Measurements from ENCODE around the gene IGF1R.
"Not testable (repeated sequence)": the region's sequence is repeated elsewhere in the genome, so short reads cannot be mapped to it uniquely, and the experiment has no call there.

- TF ChIP-seq CTCF (conservative IDR thresholded peaks at IDR 0.05; ENCODE audit: low read depth, low read length); EZH2 (IDR thresholded peaks at IDR 0.05; ENCODE audit: low read length, unreplicated experiment): not testable (repeated sequence)
These were observed 29.8 kb upstream of the IGF1R start for GRCh38 chr15:98618576-98618975.
